ENCODE data around the gene SDC3.

The SDC3 gene

DNA sequence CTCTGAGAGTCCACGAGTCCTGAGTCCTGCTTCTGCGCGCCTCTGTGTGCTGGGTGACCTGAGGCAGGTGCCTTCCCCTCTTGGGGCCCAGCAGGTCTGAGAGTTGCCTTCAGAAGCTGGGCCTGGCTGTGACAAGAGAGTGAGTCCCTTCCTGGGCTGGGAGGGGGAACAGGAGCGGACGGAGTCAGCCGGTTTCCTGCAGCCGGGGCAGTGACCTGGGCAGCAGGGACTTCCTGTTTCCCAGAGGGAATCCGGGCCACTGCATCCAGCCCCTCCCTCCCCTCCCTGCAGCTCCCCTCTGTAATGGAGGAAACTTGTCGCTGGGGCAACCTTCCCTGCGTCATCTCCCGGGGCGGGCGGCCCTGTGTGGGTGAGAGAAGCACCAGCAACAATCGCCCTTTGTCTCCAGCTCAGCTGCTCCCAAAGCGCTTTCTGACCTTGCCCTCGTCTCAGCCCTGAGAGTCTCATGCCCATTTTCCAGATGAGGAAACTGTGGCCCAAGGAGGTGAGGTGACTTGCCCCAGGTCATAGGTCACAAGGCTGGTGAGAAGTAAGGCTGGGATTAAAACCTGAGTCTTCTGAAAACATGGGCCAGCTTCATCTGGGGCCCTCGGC is 61.1 kb downstream of the SDC3 start:
- peak in 11 of 14 donors; percentile 47 to 92 (median 71) for DNase-seq

DNA sequence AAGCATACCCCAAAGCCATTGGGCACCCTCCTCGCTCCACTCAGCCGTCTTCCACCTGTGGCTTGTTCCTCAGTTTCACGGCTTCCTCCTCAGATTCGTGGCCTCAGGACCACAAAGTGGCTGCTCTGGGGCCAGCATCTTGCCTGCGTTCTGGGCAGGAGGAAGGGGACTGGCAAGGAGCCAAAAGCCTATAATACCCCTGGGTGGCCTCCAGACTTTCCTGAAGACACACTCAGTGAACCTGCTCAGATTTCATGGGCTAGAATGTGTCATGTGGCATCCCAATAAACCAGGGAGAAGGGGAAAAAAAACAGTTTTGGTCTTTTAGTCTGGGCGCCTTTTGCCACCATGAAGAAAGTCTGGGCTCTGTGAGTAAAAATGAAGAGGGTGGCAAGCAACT is 62.0 kb downstream of the SDC3 start:
- DNase-seq, result no peak

GRCh38 chr1:30845904-30846290 is 62.7 kb downstream of the SDC3 start:
- DNase-seq, result no peak

GRCh38 chr1:30845237-30845903 is 63.2 kb downstream of the SDC3 start:
- no peak for DNase-seq

DNA sequence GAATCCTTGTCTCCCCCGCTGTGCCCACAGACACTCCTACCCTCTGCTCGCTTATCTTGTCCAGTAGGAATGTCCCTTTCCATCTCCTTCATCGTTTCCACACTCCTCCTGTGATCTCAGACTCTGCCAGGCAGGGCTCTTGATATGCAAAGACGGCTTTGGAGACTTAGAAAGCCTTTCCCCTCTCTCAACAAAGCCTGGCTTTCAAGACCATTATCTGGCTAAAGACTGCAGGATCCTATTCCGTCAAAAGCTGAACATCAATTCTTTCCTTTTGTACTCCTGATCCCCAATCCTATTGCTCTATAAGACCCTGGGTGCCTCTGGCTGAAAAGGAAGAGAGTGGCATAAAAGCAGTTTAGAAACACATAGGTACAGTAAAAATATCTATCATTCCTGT is 63.9 kb downstream of the SDC3 start:
- no peak for DNase-seq

GRCh38 chr1:30842697-30843354 is 65.7 kb downstream of the SDC3 start:
- DNase-seq, result no peak

- no peak for DNase-seq
Measured at GRCh38 chr1:30840904-30841598, 67.5 kb downstream of the SDC3 start.

- no peak for DNase-seq
Measured at GRCh38 chr1:30839827-30840359, 68.7 kb downstream of the SDC3 start.

GRCh38 chr1:30838996-30839395 is 69.6 kb downstream of the SDC3 start:
- DNase-seq, result no peak

DNA sequence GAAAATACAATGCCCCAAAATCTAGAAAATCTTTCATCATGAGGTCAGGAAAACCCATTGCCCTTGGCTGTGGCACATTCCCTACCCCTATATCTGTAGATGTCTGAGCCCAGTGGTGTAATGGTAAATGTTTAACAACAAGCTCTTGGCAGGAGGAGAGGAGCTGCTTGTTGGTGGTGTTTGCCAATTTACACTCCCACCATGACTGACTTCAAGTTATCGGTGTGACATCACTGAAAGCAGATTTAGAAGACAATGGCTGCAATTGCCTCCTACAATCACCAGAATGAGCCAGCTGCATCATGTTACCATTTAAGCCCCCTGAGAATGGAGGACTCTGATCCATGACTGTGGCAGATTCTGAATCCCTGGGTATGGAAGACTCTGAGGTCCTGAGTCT is 70.9 kb downstream of the SDC3 start:
- no peak for DNase-seq

DNA sequence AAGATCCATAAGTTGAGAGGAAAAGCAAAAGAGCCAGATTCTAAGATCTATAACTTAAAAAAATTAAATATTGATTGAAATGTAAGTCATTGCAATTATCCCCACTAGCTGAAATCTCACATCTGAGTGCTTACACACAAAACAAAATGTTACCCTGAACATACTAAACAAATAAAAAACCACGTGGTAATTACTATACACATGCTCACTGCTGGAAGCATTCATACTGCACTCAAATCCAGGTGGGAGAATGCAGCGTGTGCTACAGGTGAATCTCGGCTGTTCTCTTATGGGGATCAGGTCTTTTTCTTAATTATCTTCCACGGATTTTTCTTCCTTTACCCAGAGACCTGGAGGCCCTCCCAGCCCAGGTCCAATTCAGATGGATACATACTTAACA is 74.3 kb downstream of the SDC3 start:
- DNase-seq, result no peak

DNA sequence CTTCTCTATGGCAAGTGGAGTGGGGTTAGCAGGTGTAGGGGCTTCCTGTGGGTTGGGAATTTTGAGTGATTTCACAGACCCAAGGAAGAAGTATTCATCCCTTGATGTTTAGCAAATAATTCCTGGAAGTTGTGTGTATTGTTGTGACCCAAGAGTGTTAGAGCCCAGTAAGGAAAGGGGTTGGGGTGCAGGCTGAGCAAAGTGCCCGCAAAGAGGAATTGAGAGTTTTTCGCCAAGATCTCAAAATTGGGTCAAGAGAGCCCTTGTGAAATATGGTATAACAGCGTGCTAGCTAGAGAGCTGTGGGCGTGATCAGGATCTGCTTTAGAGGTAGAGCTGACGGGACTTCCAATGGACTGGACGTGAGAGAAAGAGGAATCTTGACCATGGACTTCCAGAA is 78.0 kb downstream of the SDC3 start:
- no peak for DNase-seq

- DNase-seq, result no peak
Measured at GRCh38 chr1:30829889-30830288, 78.7 kb downstream of the SDC3 start.

GRCh38 chr1:30824736-30825429 is 83.7 kb downstream of the SDC3 start:
- no peak for DNase-seq

DNA sequence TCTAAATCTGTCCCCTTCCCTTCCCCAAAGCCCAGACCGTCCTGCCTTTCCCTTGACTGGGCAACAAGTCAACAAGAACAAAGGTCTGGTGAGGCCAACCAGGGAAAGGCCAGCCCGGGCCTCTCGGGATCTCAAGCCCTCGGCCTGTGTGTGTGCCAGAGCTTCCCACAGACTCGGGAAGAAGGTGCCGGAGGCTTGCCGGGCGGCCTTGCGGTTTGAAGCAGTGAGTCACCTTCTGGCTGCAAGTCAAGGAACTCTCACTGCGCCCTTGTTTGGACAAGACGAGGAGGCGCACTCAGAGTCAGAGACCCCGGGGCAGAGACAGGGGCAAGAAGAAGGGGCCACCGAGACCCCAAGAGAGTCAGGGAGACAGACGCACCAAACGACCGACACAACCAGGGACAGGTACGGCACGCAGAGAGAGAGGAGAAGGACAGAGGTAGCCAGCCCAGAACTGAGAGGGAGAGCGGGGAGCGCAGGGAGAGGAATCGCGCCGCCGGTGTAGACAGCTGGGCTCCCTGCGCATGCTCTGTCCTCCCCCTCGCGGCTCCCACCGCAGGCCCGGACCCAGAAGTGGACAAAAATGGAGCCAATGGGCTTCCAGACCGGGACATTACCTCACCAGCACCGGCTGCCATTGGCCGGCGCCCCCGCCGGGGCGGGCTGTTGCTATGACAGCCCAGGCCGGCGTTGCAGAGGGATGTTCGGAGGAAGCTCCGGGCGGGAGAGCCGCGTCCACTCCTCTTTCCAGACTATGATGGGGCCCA is 84.4 kb downstream of the SDC3 start:
- DNase-seq, result peak; percentile 66 to 98 (median 95)

- DNase-seq, result peak in 4 of 14 donors; percentile 66 to 80 (median 73)
Measured at GRCh38 chr1:30823627-30823968, 85.0 kb downstream of the SDC3 start.

DNA sequence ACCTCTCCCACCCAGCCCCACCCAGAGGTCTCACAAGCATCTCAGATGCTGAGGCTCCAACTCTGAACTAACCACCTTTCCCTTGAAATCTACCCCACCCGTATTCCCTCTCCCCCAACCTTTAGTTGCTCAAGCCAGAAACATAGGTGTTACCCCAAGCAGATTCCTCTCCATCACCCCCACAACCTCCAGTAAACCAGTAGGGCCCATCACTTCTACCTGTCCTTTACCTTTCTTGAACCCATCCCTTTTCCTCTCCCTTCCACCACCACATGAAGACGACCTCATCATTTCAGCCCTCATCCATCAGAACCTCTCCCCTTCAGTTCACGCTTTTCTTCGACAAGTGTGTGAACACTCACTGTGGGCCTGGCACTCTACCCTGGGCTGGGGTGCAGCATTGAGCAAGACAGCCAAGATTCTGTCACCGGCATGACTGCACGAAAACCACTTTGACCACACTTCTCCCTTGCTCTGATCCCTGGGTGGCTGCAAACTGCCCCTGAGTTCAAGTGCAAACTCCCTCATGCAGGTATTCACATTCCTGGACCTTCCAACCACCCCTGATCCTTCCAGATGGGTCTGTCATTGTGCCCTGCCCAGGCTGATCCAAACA is 85.5 kb downstream of the SDC3 start:
- no peak for DNase-seq

GRCh38 chr1:30822006-30822405 is 86.6 kb downstream of the SDC3 start:
- no peak for DNase-seq

GRCh38 chr1:30820299-30820698 is 88.3 kb downstream of the SDC3 start:
- DNase-seq, result peak in 1 of 14 donors; percentile 26

Data from C1 segment of cervical spinal cord (tissue), 14 donors.